ENCODE data around the gene KCNQ4. TPM values are rescaled to one million over a fixed set of nuclear protein-coding genes. Genes with fewer than 3 reads are reported as not detected.

Gene KCNQ4
- total RNA-seq, 1 donor from 2014 or later, result 0.27 TPM

- H3K27me3 Mint-ChIP-seq, result peaks cover 40% of the 10 kb centered on the region
- no peaks in the 10 kb centered on the region for H3K9me3 Mint-ChIP-seq
- ChIA-PET CTCF (no interaction called here), POLR2A (no interaction called here)
- intact Hi-C loops (cut with micrococcal nuclease), result no loop called here
- H3K36me3 Mint-ChIP-seq (ENCODE audit: low read depth), result no peaks in the 10 kb centered on the region
- DNase-seq, result no peak
- peaks cover 13% of the 10 kb centered on the region for H3K4me1 Mint-ChIP-seq
- no peak overlapping the region for H3K27ac Mint-ChIP-seq
- no peak for ATAC-seq (ENCODE audit: low read depth)
- H3K4me3 Mint-ChIP-seq, result no peak overlapping the region
- no peak for TF ChIP-seq CTCF (IDR thresholded peaks at IDR 0.05)
Measured at GRCh38 chr1:40785446-40785845, 1.9 kb downstream of the KCNQ4 start.

GRCh38 chr1:40786171-40786994 lies 2.8 kb downstream of the KCNQ4 start:
- H3K4me1 Mint-ChIP-seq, result peaks cover 11% of the 10 kb centered on the region
- no peaks in the 10 kb centered on the region for H3K36me3 Mint-ChIP-seq (ENCODE audit: low read depth)
- H3K27me3 Mint-ChIP-seq, result peaks cover 44% of the 10 kb centered on the region
- no peak overlapping the region for H3K4me3 Mint-ChIP-seq
- ChIA-PET CTCF (interaction anchor here (1.3 to 2.0 kb wide), 2 partner anchors 12 to 166 kb away, joined by 3 to 8 read pairs; no protein-coding TSS in a partner anchor), POLR2A (interaction anchor here (0.6 kb wide), 1 partner anchor 489 kb away, joined by 12 read pairs; no protein-coding TSS in a partner anchor)
- ATAC-seq (ENCODE audit: low read depth) (no peak), DNase-seq (no peak)
- intact Hi-C loops (cut with micrococcal nuclease), result no loop called here
- no peak overlapping the region for H3K27ac Mint-ChIP-seq
- H3K9me3 Mint-ChIP-seq, result no peaks in the 10 kb centered on the region
- TF ChIP-seq CTCF (IDR thresholded peaks at IDR 0.05), result no peak

GRCh38 chr1:40786995-40787705 lies 3.6 kb downstream of the KCNQ4 start:
- H3K4me1 Mint-ChIP-seq, result peaks cover 11% of the 10 kb centered on the region
- no peak overlapping the region for H3K27ac Mint-ChIP-seq
- no peak overlapping the region for H3K4me3 Mint-ChIP-seq
- ATAC-seq (ENCODE audit: low read depth) (no peak), DNase-seq (no peak)
- no peak for TF ChIP-seq CTCF (IDR thresholded peaks at IDR 0.05)
- intact Hi-C loops (cut with micrococcal nuclease), result no loop called here
- CTCF ChIA-PET, result interaction anchor here (1.3 to 2.0 kb wide), 2 partner anchors 13 to 166 kb away, joined by 3 to 8 read pairs; no protein-coding TSS in a partner anchor
- no peaks in the 10 kb centered on the region for H3K36me3 Mint-ChIP-seq (ENCODE audit: low read depth)
- H3K9me3 Mint-ChIP-seq, result no peaks in the 10 kb centered on the region
- H3K27me3 Mint-ChIP-seq, result peaks cover 44% of the 10 kb centered on the region
- POLR2A ChIA-PET, result no interaction called here

GRCh38 chr1:40787737-40788560 lies 4.4 kb downstream of the KCNQ4 start:
- H3K9me3 Mint-ChIP-seq, result no peaks in the 10 kb centered on the region
- H3K27ac Mint-ChIP-seq, result no peak overlapping the region
- ATAC-seq (ENCODE audit: low read depth) (no peak), DNase-seq (no peak)
- H3K4me1 Mint-ChIP-seq, result peaks cover 8% of the 10 kb centered on the region
- no peak for TF ChIP-seq CTCF (IDR thresholded peaks at IDR 0.05)
- peaks cover 41% of the 10 kb centered on the region for H3K27me3 Mint-ChIP-seq
- H3K36me3 Mint-ChIP-seq (ENCODE audit: low read depth), result no peaks in the 10 kb centered on the region
- H3K4me3 Mint-ChIP-seq, result no peak overlapping the region
- intact Hi-C loops (cut with micrococcal nuclease), result no loop called here
- CTCF ChIA-PET, result interaction anchor here (2.0 kb wide), 1 partner anchor 14 kb away, joined by 8 read pairs; no protein-coding TSS in a partner anchor
- POLR2A ChIA-PET, result no interaction called here
